ENCODE data around the gene BICD2. TPM values are rescaled to one million over a fixed set of nuclear protein-coding genes. Genes with fewer than 3 reads are reported as not detected.

Gene BICD2
- total and polyA plus RNA-seq, 2 of the 13 experiments (the other 11 are each of a cell fraction or from before 2014, with no cell fraction given), result 5.1 to 17.4 TPM

- Histone ChIP-seq H3K9me3 (ENCODE audit: low read length) (no peaks in the 10 kb centered on the region), H3K9ac (ENCODE audit: insufficient read depth, low read depth, low read length) (no peak overlapping the region), H4K20me1 (ENCODE audit: insufficient read depth, low read length) (peaks cover 8% of the 10 kb centered on the region; the same call in 1 of the 2 replicates), H3K27ac (ENCODE audit: extremely low read length, insufficient read depth, low read length) (no peak overlapping the region), H3K36me3 (replicated peaks in 1 of 2; ENCODE audit: control insufficient read depth in 1 of 2, insufficient read depth in 2 of 2, low read length in 2 of 2) (peaks cover 22 to 59% of the 10 kb centered on the region in 2 experiments), H3K4me1 (ENCODE audit: insufficient read depth, low read length) (peaks cover 13% of the 10 kb centered on the region; the same call in 1 of the 2 replicates), H3K79me2 (ENCODE audit: insufficient read depth, low read length) (no peaks in the 10 kb centered on the region), H3K27me3 (ENCODE audit: control insufficient read depth in 1 of 2, insufficient read depth in 2 of 2, low read length in 2 of 2) (no peaks in the 10 kb centered on the region), H3K4me3 (replicated peaks in 1 of 3; ENCODE audit: insufficient read depth in 1 of 3, low read depth in 2 of 3, low read length in 3 of 3) (no peak overlapping the region), H3K4me2 (ENCODE audit: low read depth, low read length) (no peak overlapping the region), H2AFZ (ENCODE audit: low read length) (no peak overlapping the region)
- 100% methylated on average over 3 of the region's 4 CpGs for WGBS (ENCODE audit: low lambda C conversion rate)
- ATAC-seq (no peak), FAIRE-seq (no peak), DNase-seq (ENCODE audit: low spot score) (no peak)
- ChIA-PET CTCF (ENCODE audit: low intra/inter-chr PET ratio, low total read pairs) (no interaction called here), POLR2A (no interaction called here)
- no peak for TF ChIP-seq KAT8 (CRISPR knock-in tag; IDR thresholded peaks at IDR 0.05)
- intact Hi-C loops (cut with micrococcal nuclease; ENCODE audit: unreplicated experiment), result no loop called here
- no TSS peak for BruUV-seq (replicated peaks)
- in situ Hi-C loops (cut with HindIII; ENCODE audit: extremely low pct_ligation_motif_present, low pct_unique_long_range_greater_than_20kb), result no loop called here
These were observed 39.4 kb downstream of the BICD2 start for GRCh38 chr9:92725266-92725545.

- Histone ChIP-seq H4K20me1 (ENCODE audit: insufficient read depth, low read length) (peaks cover 8% of the 10 kb centered on the region; the same call in 1 of the 2 replicates), H3K4me2 (ENCODE audit: low read depth, low read length) (no peak overlapping the region), H3K9ac (ENCODE audit: insufficient read depth, low read depth, low read length) (no peak overlapping the region), H3K4me3 (replicated peaks in 1 of 3; ENCODE audit: insufficient read depth in 1 of 3, low read depth in 2 of 3, low read length in 3 of 3) (no peak overlapping the region), H3K79me2 (ENCODE audit: insufficient read depth, low read length) (no peaks in the 10 kb centered on the region), H3K27me3 (ENCODE audit: control insufficient read depth in 1 of 2, insufficient read depth in 2 of 2, low read length in 2 of 2) (no peaks in the 10 kb centered on the region), H3K36me3 (replicated peaks in 1 of 2; ENCODE audit: control insufficient read depth in 1 of 2, insufficient read depth in 2 of 2, low read length in 2 of 2) (peaks cover 27 to 62% of the 10 kb centered on the region in 2 experiments), H2AFZ (ENCODE audit: low read length) (no peak overlapping the region), H3K9me3 (ENCODE audit: low read length) (no peaks in the 10 kb centered on the region), H3K4me1 (ENCODE audit: insufficient read depth, low read length) (peaks cover 13% of the 10 kb centered on the region; the same call in 1 of the 2 replicates), H3K27ac (ENCODE audit: extremely low read length, insufficient read depth, low read length) (no peak overlapping the region)
- intact Hi-C loops (cut with micrococcal nuclease; ENCODE audit: unreplicated experiment) (no loop called here), in situ Hi-C loops (cut with HindIII; ENCODE audit: extremely low pct_ligation_motif_present, low pct_unique_long_range_greater_than_20kb) (no loop called here)
- DNase-seq (ENCODE audit: low spot score) (no peak), ATAC-seq (no peak), FAIRE-seq (no peak)
- ChIA-PET CTCF (ENCODE audit: low intra/inter-chr PET ratio, low total read pairs) (no interaction called here), POLR2A (no interaction called here)
- WGBS (ENCODE audit: low lambda C conversion rate), result 93% methylated on average over 8 of the region's 10 CpGs
- TF ChIP-seq SP4 (CRISPR knock-in tag; IDR thresholded peaks at IDR 0.05), result no peak
- no peak for TF ChIP-seq ZSCAN9 (CRISPR knock-in tag; IDR thresholded peaks at IDR 0.05; ENCODE audit: borderline replicate concordance)
- no peak for TF ChIP-seq SETDB1 (CRISPR knock-in tag; IDR thresholded peaks at IDR 0.05; ENCODE audit: borderline replicate concordance)
- TF ChIP-seq ZNF816 (CRISPR knock-in tag; IDR thresholded peaks at IDR 0.05; ENCODE audit: borderline replicate concordance), result no peak
- BruUV-seq (replicated peaks), result no TSS peak
These were observed 39.9 kb downstream of the BICD2 start for GRCh38 chr9:92724528-92725265.

Measured in HepG2 (cell line).